K562 (cell line): ENCODE results near the gene IDH3G. TPM values are rescaled to one million over a fixed set of nuclear protein-coding genes. Genes with fewer than 3 reads are reported as not detected.
A peak's percentile ranks its signal among the peaks of the same experiment; 100 is the strongest.

Source experiments
- ATAC-seq: fragments of 200-7000 bp; cut with Tn5 transposase; 3 replicates; pipeline ENCODE4 v1.9.1; 2020; ENCODE audit warnings: moderate library complexity
- BruUV-seq: library from RNA; stranded (reverse); fragments of 400-500 nt; replicated peaks from 2 replicates; lab custom pipeline; 2021; lab: Mats Ljungman, UMichigan
- CTCF ChIA-PET: fragments of 300-600 bp; formaldehyde crosslinking; extraction: SDS; loops from one replicate; lab custom pipeline; 2021; ENCODE audit warnings: low intra/inter-chr PET ratio; lab: Yijun Ruan, JAX
- POLR2A ChIA-PET: fragments of 300-600, 350-650 bp; sonication (Branson Sonifier 250); formaldehyde crosslinking; extraction: SDS; loops from one replicate; lab custom pipeline; 2021; ENCODE audit warnings: antibody characterized with exemption, inconsistent platforms; lab: Yijun Ruan, JAX
- DNase-seq, 4 experiments: peaks; one replicate each; pipeline versions ENCODE4 v3.0.0 to v3.0.0-alpha.2; 2011 to 2018; ENCODE audit warnings: low spot score in 3 of 4, mixed read lengths in 3 of 4; ENCODE audit errors: extremely low read depth in 1 of 4
- FAIRE-seq: peaks from 2 replicates; lab custom pipeline; 2011; peaks lifted over from hg19 to GRCh38; lab: Jason Lieb, UNC
- H2AFZ ChIP-seq: 2 replicates; pipeline ENCODE4 v1.6.0; 2011; ENCODE audit warnings: low read depth, low read length, control low read depth, inconsistent platforms
- H3K27ac ChIP-seq: fragments of 200-600 bp; 3 replicates; pipeline ENCODE4 v1.8.0; 2011; ENCODE audit warnings: low read depth, mild to moderate bottlenecking, control low read depth, inconsistent platforms, low read length, moderate library complexity, mixed read lengths; ENCODE audit errors: extremely low read depth
- H3K27me3 ChIP-seq, 2 experiments: fragments of 300-600 bp in 1 of 2; 2 replicates in 1 of 2; 3 replicates in 1 of 2; pipeline versions ENCODE4 v1.6.0 to v1.8.0; 2011; ENCODE audit warnings: inconsistent platforms in 2 of 2, low read length in 2 of 2, mild to moderate bottlenecking in 1 of 2, mixed read lengths in 1 of 2, moderate library complexity in 1 of 2; ENCODE audit not compliant: control insufficient read depth in 2 of 2, insufficient read depth in 2 of 2
- H3K36me3 ChIP-seq: fragments of 300-600 bp; 3 replicates; pipeline ENCODE4 v1.8.0; 2011; ENCODE audit warnings: mild to moderate bottlenecking, low read length, inconsistent platforms; ENCODE audit not compliant: control insufficient read depth, insufficient read depth
- H3K4me1 ChIP-seq, 2 experiments: fragments of 200-600 bp in 1 of 2; replicated peaks in 1 of 2; 2 replicates in 1 of 2; 3 replicates in 1 of 2; pipeline versions ENCODE4 v1.5.1 to v1.8.0; 2011; ENCODE audit warnings: inconsistent platforms in 2 of 2, low read length in 2 of 2, mild to moderate bottlenecking in 1 of 2, mixed read lengths in 1 of 2, moderate library complexity in 1 of 2; ENCODE audit not compliant: control insufficient read depth in 2 of 2, insufficient read depth in 2 of 2
- H3K4me2 ChIP-seq: 2 replicates; pipeline ENCODE4 v1.6.1; 2011; ENCODE audit warnings: low read length, control low read depth, inconsistent platforms, mixed read lengths; ENCODE audit not compliant: insufficient read depth
- H3K4me3 ChIP-seq: fragments of 200-600 bp; sonication (generic), shearing (Covaris generic); 2 replicates; pipeline ENCODE4 v1.5.1; 2016; ENCODE audit warnings: control low read depth, inconsistent platforms
- H3K79me2 ChIP-seq: fragments of 200-600 bp; 3 replicates; pipeline ENCODE4 v1.8.0; 2011; ENCODE audit warnings: low read length, inconsistent platforms; ENCODE audit not compliant: control insufficient read depth, insufficient read depth
- H3K9ac ChIP-seq, 2 experiments: 2 replicates each; pipeline versions ENCODE4 v1.6.0 to v1.6.1; 2011; ENCODE audit warnings: low read depth in 2 of 2, low read length in 2 of 2, control low read depth in 1 of 2, inconsistent platforms in 1 of 2, mild to moderate bottlenecking in 1 of 2, mixed read lengths in 1 of 2; ENCODE audit not compliant: insufficient read depth in 1 of 2
- H3K9me1 ChIP-seq: one replicate; pipeline ENCODE4 v1.6.0; 2011; ENCODE audit warnings: inconsistent platforms, mild to moderate bottlenecking, low read length, moderate library complexity; ENCODE audit not compliant: control insufficient read depth, insufficient read depth
- H3K9me3 ChIP-seq: replicated peaks from 2 replicates; pipeline ENCODE4 v1.5.1; 2011; ENCODE audit warnings: low read depth, low read length, inconsistent platforms; ENCODE audit not compliant: control insufficient read depth, insufficient read depth
- H4K20me1 ChIP-seq: replicated peaks from 2 replicates; pipeline ENCODE4 v1.6.1; 2011; ENCODE audit warnings: low read length, inconsistent platforms, mixed read lengths; ENCODE audit not compliant: control insufficient read depth, insufficient read depth
- AFF1 ChIP-seq, 2 experiments: fragments of 450-650 bp; IDR thresholded peaks; 2 replicates each; pipeline ENCODE4 v1.6.1; 2018; ENCODE audit warnings: mild to moderate bottlenecking in 2 of 2, low read depth in 1 of 2; ENCODE audit not compliant: partially characterized antibody in 2 of 2
- MGA ChIP-seq: fragments of 450-650 bp; IDR thresholded peaks from 2 replicates; pipeline ENCODE4 v1.6.1; 2016; ENCODE audit warnings: mild to moderate bottlenecking, moderate library complexity
- RUNX1 ChIP-seq: sonication (generic); IDR thresholded peaks from 2 replicates; pipeline ENCODE4 v1.6.1; 2016; ENCODE audit warnings: antibody characterized with exemption, low read depth
- STAT5B ChIP-seq: fragments of 250-450 bp; sonication (Bioruptor Pico); IDR thresholded peaks from 2 replicates; pipeline ENCODE4 v1.8.0; 2021; ENCODE audit warnings: mild to moderate bottlenecking, inconsistent platforms
- WGBS: fragments of 100-300 bp; shearing (Covaris generic); methylation state at CpG from one replicate; pipeline ENCODE4 v1.1.6; 2016; ENCODE audit warnings: low coverage, mixed read lengths; ENCODE audit not compliant: insufficient coverage; ENCODE audit errors: missing lambda C conversion rate; 5-methylcytosine and 5-hydroxymethylcytosine counted together
- in situ Hi-C: fragments of 300-500 bp; cut with MboI; formaldehyde crosslinking; loops from 4 replicates; pipeline ENCODE4 v1.15.0; 2018; ENCODE audit warnings: inconsistent platforms, mixed read lengths
- intact Hi-C: fragments of 100-400 bp; cut with micrococcal nuclease; formaldehyde crosslinking; loops from 2 replicates; pipeline ENCODE4 v1.14.2; 2022
- polyA plus RNA-seq, 8 experiments: library from polyadenylated mRNA; depleted of rRNA in 4 of 8; stranded (reverse) in 5 of 8; unstranded in 3 of 8; fragments of >200 nt; fragmentation: Nextera tagmentation in 2 of 8; fragmentation: Illumina TruSeq in 1 of 8; extraction: Ambion mirVana in 2 of 8; extraction: Trizol in 1 of 8; gene quantifications; 2 replicates each; pipeline versions ENCODE4 v1.2.1 to v1.2.3, GENCODE V29; 2011 to 2014; ENCODE audit warnings: inconsistent platforms in 1 of 8, missing spikeins in 1 of 8
- total RNA-seq, 7 experiments: library from RNA; depleted of rRNA in 6 of 7; stranded (reverse); fragments of >200 nt in 6 of 7; fragmentation: Illumina TruSeq in 2 of 7; extraction: Trizol in 2 of 7; gene quantifications; 2 replicates each; pipeline versions ENCODE4 v1.2.1 to v1.2.3, GENCODE V29; 2011 to 2021; ENCODE audit warnings: low replicate concordance in 1 of 7

Gene IDH3G
- total and polyA plus RNA-seq, 9 of the 15 experiments (the other 6 are each of a cell fraction or from before 2014, with no cell fraction given): 24.3 to 72.5 (median 37.9) TPM

GRCh38 chrX:153816831-153817690 lies 22.9 kb upstream of the IDH3G start:
- intact Hi-C loops (no loop called here), in situ Hi-C loops (loop anchor here (5.0 kb wide), 1 partner anchor 320 kb away; no protein-coding TSS in a partner anchor)
- BruUV-seq: no TSS peak
- ChIA-PET CTCF (no interaction called here), POLR2A (no interaction called here)
- no peaks in the 10 kb centered on the region for H3K36me3 ChIP-seq
- no peaks in the 10 kb centered on the region; the same call in 1 of the 2 replicates for H4K20me1 ChIP-seq
- no peak overlapping the region for H3K4me3 ChIP-seq
- H3K27ac ChIP-seq: no peak overlapping the region
- ATAC-seq: peak; percentile 81
- DNase-seq: peak; percentile 47 to 64 (median 54)
- H3K4me2 ChIP-seq: no peak overlapping the region
- FAIRE-seq: peak; percentile 62
- no peak overlapping the region for H3K9ac ChIP-seq
- no peaks in the 10 kb centered on the region for H3K9me1 ChIP-seq
- peaks cover 5 to 21% of the 10 kb centered on the region in 2 experiments; a peak in 4 of 5 replicates for H3K4me1 ChIP-seq
- H2AFZ ChIP-seq: peak overlapping the region; percentile 14
- no peaks in the 10 kb centered on the region for H3K9me3 ChIP-seq
- H3K79me2 ChIP-seq: no peaks in the 10 kb centered on the region
- peaks cover 11 to 16% of the 10 kb centered on the region in 2 experiments; a peak in 3 of 5 replicates for H3K27me3 ChIP-seq
- 25% methylated on average over 23 of the region's 25 CpGs for whole genome bisulfite sequencing
- peak; percentile 54 for TF ChIP-seq MGA
- no peak for TF ChIP-seq STAT5B (CRISPR knock-in tag)
- no peak for TF ChIP-seq RUNX1
- TF ChIP-seq AFF1 (IDR thresholded peaks at IDR 0.05; ENCODE audit: low read depth in 1 of 2, partially characterized antibody in 2 of 2): no peak
